ENCODE measurements around the gene ULK4. TPM values are rescaled to one million over a fixed set of nuclear protein-coding genes. Genes with fewer than 3 reads are reported as not detected.

The ULK4 gene
- total and polyA plus RNA-seq, 2 experiments from 2014 or later, result 1.8 to 3.7 TPM

DNA sequence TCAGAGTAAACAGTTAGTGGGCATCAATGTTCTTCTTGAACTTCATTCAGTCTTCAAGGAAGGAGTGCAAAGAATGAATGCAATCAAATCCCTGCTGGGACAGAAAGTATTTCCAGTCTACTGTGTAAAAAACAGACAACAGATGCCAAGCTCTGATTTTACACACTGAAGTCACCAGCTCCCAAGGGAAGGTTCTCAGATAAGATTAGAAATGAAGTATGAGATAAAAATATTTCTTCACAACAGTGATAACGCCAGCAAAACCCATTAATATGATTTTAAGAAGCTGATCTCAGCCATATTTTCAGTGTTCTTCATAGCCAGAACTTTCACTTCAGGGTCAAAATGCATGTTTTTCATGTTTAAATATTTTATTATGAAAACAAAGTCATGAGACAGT is 497.0 kb downstream of the ULK4 start:
- DNase-seq (ENCODE audit: low read depth in 1 of 2, low spot score in 1 of 2), result peak in 1 of 2 donors; percentile 10
- H3K9me3 ChIP-seq (ENCODE audit: low read depth), result no peaks in the 10 kb centered on the region
- TF ChIP-seq, protein P1, sequence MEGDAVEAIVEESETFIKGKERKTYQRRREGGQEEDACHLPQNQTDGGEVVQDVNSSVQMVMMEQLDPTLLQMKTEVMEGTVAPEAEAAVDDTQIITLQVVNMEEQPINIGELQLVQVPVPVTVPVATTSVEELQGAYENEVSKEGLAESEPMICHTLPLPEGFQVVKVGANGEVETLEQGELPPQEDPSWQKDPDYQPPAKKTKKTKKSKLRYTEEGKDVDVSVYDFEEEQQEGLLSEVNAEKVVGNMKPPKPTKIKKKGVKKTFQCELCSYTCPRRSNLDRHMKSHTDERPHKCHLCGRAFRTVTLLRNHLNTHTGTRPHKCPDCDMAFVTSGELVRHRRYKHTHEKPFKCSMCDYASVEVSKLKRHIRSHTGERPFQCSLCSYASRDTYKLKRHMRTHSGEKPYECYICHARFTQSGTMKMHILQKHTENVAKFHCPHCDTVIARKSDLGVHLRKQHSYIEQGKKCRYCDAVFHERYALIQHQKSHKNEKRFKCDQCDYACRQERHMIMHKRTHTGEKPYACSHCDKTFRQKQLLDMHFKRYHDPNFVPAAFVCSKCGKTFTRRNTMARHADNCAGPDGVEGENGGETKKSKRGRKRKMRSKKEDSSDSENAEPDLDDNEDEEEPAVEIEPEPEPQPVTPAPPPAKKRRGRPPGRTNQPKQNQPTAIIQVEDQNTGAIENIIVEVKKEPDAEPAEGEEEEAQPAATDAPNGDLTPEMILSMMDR (IDR thresholded peaks at IDR 0.05; ENCODE audit: low read depth, low read length), result no peak
- H3K4me3 ChIP-seq, result no peak overlapping the region
- no peaks in the 10 kb centered on the region for H3K27me3 ChIP-seq
- H3K4me1 ChIP-seq (ENCODE audit: low read depth), result no peaks in the 10 kb centered on the region
- H3K27ac ChIP-seq, result no peak overlapping the region
- H3K36me3 ChIP-seq, result no peaks in the 10 kb centered on the region

DNA sequence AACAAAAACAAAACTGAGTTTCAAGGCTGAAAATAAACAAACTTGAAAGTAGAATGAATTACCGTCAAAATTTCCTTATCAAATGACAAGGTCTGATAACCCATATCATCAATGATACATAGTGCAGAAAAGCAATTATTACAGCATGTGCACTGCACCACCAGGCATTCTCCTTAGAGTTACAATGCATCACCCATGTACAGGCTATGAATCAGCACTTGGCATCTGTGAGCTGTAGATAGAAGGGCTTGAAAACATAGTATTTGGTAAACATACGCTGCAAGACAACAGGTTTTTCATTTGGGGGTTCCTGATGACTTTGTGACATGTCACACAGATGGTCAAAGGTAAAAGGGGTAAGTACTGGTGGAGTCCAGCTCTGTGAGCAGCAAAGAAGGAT is 497.5 kb downstream of the ULK4 start:
- TF ChIP-seq, protein P1 (IDR thresholded peaks at IDR 0.05; ENCODE audit: low read depth, low read length), result no peak
- peak in 1 of 2 donors; percentile 38 for DNase-seq (ENCODE audit: low read depth in 1 of 2, low spot score in 1 of 2)
- Histone ChIP-seq H3K4me3 (no peak overlapping the region), H3K27ac (no peak overlapping the region), H3K27me3 (no peaks in the 10 kb centered on the region), H3K9me3 (ENCODE audit: low read depth) (no peaks in the 10 kb centered on the region), H3K36me3 (no peaks in the 10 kb centered on the region), H3K4me1 (ENCODE audit: low read depth) (no peaks in the 10 kb centered on the region)

DNA sequence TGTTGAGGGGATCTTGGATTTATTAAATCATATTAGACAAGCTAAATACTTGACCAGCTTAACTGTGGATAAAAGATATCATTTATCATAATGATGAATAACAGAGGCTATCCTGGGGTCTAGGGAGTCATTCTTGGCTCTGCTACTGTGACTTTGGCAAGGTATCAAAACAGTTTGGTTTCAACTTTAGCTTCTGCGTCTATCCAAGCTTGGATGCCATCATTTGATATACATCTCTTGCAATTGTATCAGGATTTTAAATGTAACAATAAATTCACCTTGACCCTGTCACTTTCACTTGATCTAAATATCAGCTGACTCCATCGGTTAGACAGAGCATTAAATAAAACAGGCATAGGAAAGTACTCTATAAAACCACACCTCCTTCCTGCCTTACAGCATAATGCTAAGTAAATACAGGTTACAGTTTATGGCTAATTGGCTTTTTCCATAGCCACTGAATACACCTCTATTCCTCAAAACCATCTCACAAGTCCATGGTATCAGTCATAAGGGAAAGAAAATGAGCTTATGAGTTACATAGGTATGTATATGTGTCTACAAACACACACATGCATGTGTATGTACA is 499.7 kb downstream of the ULK4 start:
- H3K4me3 ChIP-seq, result no peak overlapping the region
- H3K27me3 ChIP-seq, result no peaks in the 10 kb centered on the region
- H3K4me1 ChIP-seq (ENCODE audit: low read depth), result no peaks in the 10 kb centered on the region
- TF ChIP-seq, protein P1 (IDR thresholded peaks at IDR 0.05; ENCODE audit: low read depth, low read length), result no peak
- H3K9me3 ChIP-seq (ENCODE audit: low read depth), result no peaks in the 10 kb centered on the region
- no peaks in the 10 kb centered on the region for H3K36me3 ChIP-seq
- peak in 1 of 2 donors; percentile 3 for DNase-seq (ENCODE audit: low read depth in 1 of 2, low spot score in 1 of 2)
- H3K27ac ChIP-seq, result no peak overlapping the region

DNA sequence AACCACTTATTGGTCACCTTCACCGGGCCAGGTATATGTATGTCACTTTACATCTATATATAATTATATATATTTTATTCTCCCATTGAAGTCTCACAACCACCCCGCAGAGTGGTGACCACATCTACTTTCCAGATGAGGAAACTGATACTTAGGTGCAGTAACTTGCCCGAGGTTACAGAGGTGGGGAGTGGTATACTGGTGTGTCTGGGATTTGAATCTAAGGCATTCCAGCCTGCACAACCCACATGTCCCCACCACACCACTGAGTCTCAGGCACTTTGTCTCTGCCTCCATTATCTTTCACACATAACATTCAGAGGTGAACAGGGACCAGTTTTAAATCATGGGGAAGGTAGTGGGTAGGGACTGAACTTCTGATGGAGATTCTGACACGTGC is 501.2 kb downstream of the ULK4 start:
- Histone ChIP-seq H3K36me3 (no peaks in the 10 kb centered on the region), H3K4me3 (no peak overlapping the region), H3K27ac (no peak overlapping the region), H3K4me1 (ENCODE audit: low read depth) (no peaks in the 10 kb centered on the region), H3K9me3 (ENCODE audit: low read depth) (no peaks in the 10 kb centered on the region), H3K27me3 (no peaks in the 10 kb centered on the region)
- no peak for DNase-seq (ENCODE audit: low read depth in 1 of 2, low spot score in 1 of 2)
- TF ChIP-seq, protein P1 (IDR thresholded peaks at IDR 0.05; ENCODE audit: low read depth, low read length), result no peak

DNA sequence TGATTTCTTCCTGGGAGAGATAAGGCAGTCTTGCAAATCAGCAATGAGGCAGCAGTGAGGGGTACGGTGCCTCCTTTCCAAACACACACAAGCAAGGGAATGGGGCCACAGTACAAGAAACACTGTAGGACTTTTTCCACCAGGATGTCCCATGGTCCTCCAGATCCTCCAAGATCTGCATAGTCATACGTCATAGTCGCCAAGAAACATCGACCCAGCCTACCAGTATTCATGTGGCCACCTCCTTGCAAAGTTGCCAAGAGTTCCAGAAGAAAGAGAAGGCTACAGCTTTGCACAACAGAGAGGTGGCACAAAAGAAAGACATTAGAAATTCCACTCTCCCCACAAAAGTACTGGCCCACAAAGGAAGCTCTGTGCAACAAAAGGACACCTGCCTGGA is 504.7 kb downstream of the ULK4 start:
- H3K27me3 ChIP-seq, result no peaks in the 10 kb centered on the region
- no peaks in the 10 kb centered on the region for H3K36me3 ChIP-seq
- H3K4me3 ChIP-seq, result no peak overlapping the region
- H3K27ac ChIP-seq, result no peak overlapping the region
- H3K4me1 ChIP-seq (ENCODE audit: low read depth), result no peaks in the 10 kb centered on the region
- TF ChIP-seq, protein P1 (IDR thresholded peaks at IDR 0.05; ENCODE audit: low read depth, low read length), result no peak
- H3K9me3 ChIP-seq (ENCODE audit: low read depth), result no peaks in the 10 kb centered on the region
- no peak for DNase-seq (ENCODE audit: low read depth in 1 of 2, low spot score in 1 of 2)

All from cardiac muscle cell (in vitro differentiated cells and primary cell).